ENCODE results near the gene POLR2E.

GRCh38 chr19:1128106-1128505 lies 32.9 kb upstream of the POLR2E start:
- TF ChIP-seq CTCF (IDR thresholded peaks at IDR 0.05) (no peak), POLR2A (IDR thresholded peaks at IDR 0.05) (no peak)
